ENCODE data around the gene PTPRN2.

The PTPRN2 gene

GRCh38 chr7:157694376-157694665 is 893.3 kb downstream of the PTPRN2 start:
- in situ Hi-C loops (cut with HindIII; ENCODE audit: low sequenced_read_pairs): no loop called here
- H3K4me3 ChIP-seq (ENCODE audit: low read depth, low read length): no peak overlapping the region
- no peak for DNase-seq (ENCODE audit: low read depth)
- no peak for TF ChIP-seq CTCF (IDR thresholded peaks at IDR 0.05; ENCODE audit: low read depth, low read length, missing control alignments)

DNA sequence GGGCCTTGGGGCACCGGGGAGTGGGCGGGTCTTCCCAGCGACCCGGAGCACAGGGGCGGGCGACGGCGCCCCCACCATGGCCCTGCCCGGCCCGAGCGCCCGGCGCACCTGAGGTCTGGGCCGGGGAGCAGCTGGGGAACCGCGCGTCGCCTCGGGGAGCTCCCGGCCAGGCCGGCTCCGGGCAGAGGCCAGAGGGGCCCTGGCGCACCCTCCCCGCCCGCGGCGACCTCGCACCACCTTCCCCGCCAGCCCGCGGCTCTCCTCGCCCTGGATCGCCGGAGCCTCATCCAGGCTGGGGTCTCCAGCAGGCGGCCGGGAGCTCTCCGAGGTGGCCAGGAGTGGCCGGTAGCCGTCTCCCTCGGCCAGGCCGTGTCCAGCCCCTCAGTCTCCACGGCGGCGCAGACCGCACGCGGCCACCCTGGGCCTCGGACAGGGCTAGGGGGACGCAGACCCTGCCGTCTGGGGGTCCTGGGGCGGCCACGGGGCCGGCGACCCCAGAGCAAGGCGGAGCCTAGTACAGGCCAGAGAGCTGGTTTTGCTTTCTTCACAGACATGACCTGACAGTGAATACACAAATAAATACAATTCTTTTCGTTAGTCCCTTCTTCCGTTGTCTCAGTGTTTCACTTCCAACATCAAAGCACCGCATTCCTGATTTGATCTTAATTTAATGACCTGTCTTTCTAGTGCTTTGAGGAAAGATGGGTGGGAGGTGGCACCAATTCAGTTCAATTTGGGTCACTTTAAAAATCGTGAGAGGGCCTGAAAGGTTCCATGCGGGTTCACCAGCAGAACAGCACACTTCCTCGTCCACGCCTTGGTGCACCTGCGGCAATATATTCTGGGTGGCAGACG is 893.9 kb downstream of the PTPRN2 start:
- no peak overlapping the region for H3K4me3 ChIP-seq (ENCODE audit: low read depth, low read length)

GRCh38 chr7:157693071-157693520 is 894.5 kb downstream of the PTPRN2 start:
- in situ Hi-C loops (cut with HindIII; ENCODE audit: low sequenced_read_pairs): no loop called here
- no peak overlapping the region for H3K4me3 ChIP-seq (ENCODE audit: low read depth, low read length)
- no peak for DNase-seq (ENCODE audit: low read depth)
- TF ChIP-seq CTCF (IDR thresholded peaks at IDR 0.05; ENCODE audit: low read depth, low read length, missing control alignments): no peak

More for the DNA sequence above, 893.9 kb downstream of the PTPRN2 start:
- no peak for DNase-seq (ENCODE audit: low read depth)
- TF ChIP-seq CTCF (IDR thresholded peaks at IDR 0.05; ENCODE audit: low read depth, low read length, missing control alignments): no peak
- in situ Hi-C loops (cut with HindIII; ENCODE audit: low sequenced_read_pairs): no loop called here

DNA sequence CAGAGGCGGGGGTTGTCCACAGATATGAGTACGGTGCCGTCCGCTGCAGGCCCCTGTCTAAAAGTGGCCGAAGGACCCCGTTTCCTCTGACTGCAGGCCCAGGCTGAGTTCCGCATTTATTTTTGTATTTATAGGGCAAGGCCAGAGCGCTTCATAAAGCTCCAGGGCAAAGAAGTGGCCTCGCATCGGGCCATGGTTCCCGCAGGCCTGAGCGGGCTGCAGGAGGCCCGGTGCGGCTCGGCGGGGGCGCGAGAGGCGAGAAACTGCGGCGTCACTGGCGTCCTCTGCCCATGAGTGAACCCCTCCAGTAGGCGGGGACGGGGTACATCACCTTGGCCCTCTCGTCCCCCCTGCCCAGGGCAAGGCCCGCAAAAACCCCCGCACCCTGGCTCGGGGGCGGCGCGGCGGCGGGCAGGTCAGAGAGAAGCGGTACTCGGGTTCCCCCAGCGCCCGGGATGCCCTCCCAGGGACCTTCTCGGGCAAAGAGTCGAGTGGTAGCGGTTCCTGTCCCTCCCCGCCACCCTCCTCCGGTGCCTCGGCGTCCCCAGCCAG is 895.1 kb downstream of the PTPRN2 start:
- TF ChIP-seq CTCF (IDR thresholded peaks at IDR 0.05; ENCODE audit: low read depth, low read length, missing control alignments): no peak
- DNase-seq (ENCODE audit: low read depth): no peak
- in situ Hi-C loops (cut with HindIII; ENCODE audit: low sequenced_read_pairs): no loop called here
- no peak overlapping the region for H3K4me3 ChIP-seq (ENCODE audit: low read depth, low read length)

DNA sequence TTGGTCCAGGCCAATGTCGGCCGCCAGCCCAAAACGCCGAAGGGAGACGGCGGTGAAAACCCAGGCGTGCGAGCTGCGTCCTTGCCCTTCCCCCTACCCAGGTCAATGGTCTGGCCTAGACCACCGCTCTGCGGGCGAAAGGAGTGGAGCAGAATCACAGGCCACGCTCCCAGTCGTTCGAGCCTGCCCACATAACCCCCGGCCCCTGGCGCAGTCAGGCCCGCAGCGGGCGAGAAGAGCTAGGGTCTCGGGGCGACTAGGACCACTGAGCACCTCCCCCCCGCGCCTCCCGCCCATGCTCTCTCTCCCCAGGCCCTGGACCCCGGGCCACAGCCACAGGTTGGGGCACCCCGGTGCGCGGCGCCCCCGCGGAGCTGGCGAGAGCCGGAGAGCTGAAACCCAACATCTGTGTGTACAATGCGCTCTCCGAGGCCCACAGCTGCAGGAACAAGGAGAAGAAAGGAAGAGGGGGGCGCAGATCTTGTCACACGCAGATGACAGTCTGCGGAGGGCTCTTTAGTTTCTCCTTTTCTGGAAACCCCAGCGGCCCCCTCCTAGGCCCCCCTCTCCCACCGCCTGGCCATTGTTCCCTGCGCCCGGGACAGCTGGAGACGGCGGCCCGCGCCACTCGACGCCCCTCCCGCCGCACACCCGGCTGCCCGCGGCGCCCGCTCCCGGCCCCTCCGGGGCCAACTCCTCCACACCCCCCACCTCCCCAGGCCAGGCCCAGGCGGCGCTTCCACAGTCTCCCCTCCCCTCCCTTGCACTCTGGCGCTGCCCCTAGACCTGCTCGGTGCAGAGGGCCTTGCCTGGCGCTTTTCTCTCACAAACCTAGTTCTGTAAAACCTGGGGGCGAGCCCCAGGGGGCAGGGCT is 895.8 kb downstream of the PTPRN2 start:
- no peak for TF ChIP-seq CTCF (IDR thresholded peaks at IDR 0.05; ENCODE audit: low read depth, low read length, missing control alignments)
- H3K4me3 ChIP-seq (ENCODE audit: low read depth, low read length): peak overlapping the region; percentile 19
- no peak for DNase-seq (ENCODE audit: low read depth)
- in situ Hi-C loops (cut with HindIII; ENCODE audit: low sequenced_read_pairs): no loop called here

DNA sequence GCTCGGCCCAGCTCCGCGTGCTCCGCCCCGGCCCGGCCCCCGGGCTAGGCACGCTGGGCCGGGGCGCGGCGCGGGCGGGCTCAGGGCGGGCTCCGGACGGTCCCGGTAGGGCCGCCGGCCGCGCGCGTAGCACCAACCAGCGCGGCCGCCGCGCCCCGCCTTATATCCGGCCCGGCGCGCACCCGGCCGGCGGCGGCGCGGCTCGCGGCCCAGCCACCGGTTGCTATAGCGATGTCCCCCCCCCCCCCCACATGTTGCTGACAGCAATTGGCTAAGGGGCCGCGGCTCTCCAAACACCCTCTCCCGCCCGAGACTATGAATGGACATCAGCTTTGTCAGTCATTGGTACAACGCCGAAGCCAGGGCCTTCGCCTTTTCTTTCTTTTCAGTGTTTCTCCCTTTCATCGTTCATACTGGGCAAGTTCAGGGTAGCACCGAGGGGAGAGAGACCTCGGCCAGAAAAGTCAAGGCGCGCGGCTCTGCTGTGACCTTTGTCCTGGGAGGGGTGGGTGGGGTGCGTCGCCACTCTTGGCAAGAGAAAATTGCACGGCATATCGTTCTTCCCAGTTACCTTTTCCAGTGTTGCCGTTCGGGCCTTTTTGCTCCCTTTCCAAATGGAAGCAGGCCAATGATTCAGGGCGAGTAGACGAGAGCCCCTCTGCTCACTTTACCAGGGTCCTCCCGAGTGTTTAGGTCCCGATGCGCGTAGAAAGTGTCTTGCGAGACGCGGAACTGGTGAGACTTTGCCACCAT is 896.6 kb downstream of the PTPRN2 start:
- peak; percentile 74 for DNase-seq (ENCODE audit: low read depth)
- in situ Hi-C loops (cut with HindIII; ENCODE audit: low sequenced_read_pairs): no loop called here
- no peak for TF ChIP-seq CTCF (IDR thresholded peaks at IDR 0.05; ENCODE audit: low read depth, low read length, missing control alignments)
- H3K4me3 ChIP-seq (ENCODE audit: low read depth, low read length): peak overlapping the region; percentile 38

Data from astrocyte of the cerebellum (primary cell).